PC-9 (cell line): ENCODE measurements around the gene LUC7L. TPM values are rescaled to one million over a fixed set of nuclear protein-coding genes. Genes with fewer than 3 reads are reported as not detected.

Source experiments
- BruUV-seq: library from RNA; stranded (reverse); fragments of 400-500 nt; replicated peaks from 2 replicates; lab custom pipeline; 2021; lab: Mats Ljungman, UMichigan
- CTCF ChIA-PET: fragments of 300-600 bp; sonication (Branson Sonifier 250); formaldehyde crosslinking; loops from one replicate; lab custom pipeline; 2022; ENCODE audit warnings: antibody characterized with exemption; lab: Charles Lee
- POLR2A ChIA-PET: fragments of 300-600 bp; sonication (Branson Sonifier 250); formaldehyde crosslinking; loops from one replicate; lab custom pipeline; 2022; ENCODE audit warnings: antibody characterized with exemption; ENCODE audit not compliant: unreplicated experiment; lab: Charles Lee
- DNase-seq, 2 experiments: peaks; one replicate each; pipeline versions ENCODE4 v3.0.0 to v3.0.0-alpha.2; 2015 to 2022; ENCODE audit warnings: mixed read lengths in 1 of 2
- H2AFZ ChIP-seq: fragments of 200-600 bp; sonication (generic); 2 replicates; pipeline ENCODE4 v1.8.1; 2017; ENCODE audit warnings: antibody characterized with exemption
- H3F3A ChIP-seq: fragments of 200-600 bp; sonication (generic); 2 replicates; pipeline ENCODE4 v1.8.1; 2017; ENCODE audit warnings: antibody characterized with exemption, mild to moderate bottlenecking, low read depth; ENCODE audit not compliant: insufficient read depth
- H3K27ac ChIP-seq: fragments of 200-600 bp; sonication (generic); 2 replicates; pipeline ENCODE4 v1.6.1; 2016; ENCODE audit warnings: mixed run types
- H3K27me3 ChIP-seq: fragments of 200-600 bp; sonication (generic); 2 replicates; pipeline ENCODE4 v1.6.1; 2016; ENCODE audit warnings: low read depth, mixed run types; ENCODE audit not compliant: insufficient read depth
- H3K36me3 ChIP-seq: fragments of 200-600 bp; sonication (generic); 2 replicates; pipeline ENCODE4 v1.6.1; 2016; ENCODE audit warnings: low read depth, mixed run types
- H3K4me1 ChIP-seq: fragments of 200-600 bp; sonication (generic); replicated peaks from 2 replicates; pipeline ENCODE4 v1.6.1; 2016; ENCODE audit warnings: mixed run types; ENCODE audit not compliant: insufficient read depth
- H3K4me2 ChIP-seq: fragments of 200-600 bp; sonication (generic); 2 replicates; pipeline ENCODE4 v1.6.1; 2017; ENCODE audit warnings: mixed run types
- H3K4me3 ChIP-seq: fragments of 200-600 bp; sonication (generic); 2 replicates; pipeline ENCODE4 v1.6.1; 2016; ENCODE audit warnings: mixed run types
- H3K79me2 ChIP-seq: fragments of 200-600 bp; sonication (generic); 2 replicates; pipeline ENCODE4 v1.6.1; 2017; ENCODE audit warnings: low read depth, mixed run types
- H3K9me2 ChIP-seq: fragments of 200-600 bp; sonication (generic); 2 replicates; pipeline ENCODE4 v1.8.1; 2017; ENCODE audit warnings: mild to moderate bottlenecking; ENCODE audit not compliant: insufficient read depth
- H3K9me3 ChIP-seq: fragments of 200-600 bp; sonication (generic); 2 replicates; pipeline ENCODE4 v1.8.1; 2016; ENCODE audit warnings: low read depth; ENCODE audit not compliant: insufficient read depth
- H4K20me1 ChIP-seq: fragments of 200-600 bp; sonication (generic); 2 replicates; pipeline ENCODE4 v1.8.1; 2017; ENCODE audit not compliant: insufficient read depth
- EZH2 ChIP-seq: fragments of 200-600 bp; sonication (generic); IDR thresholded peaks from 2 replicates; pipeline ENCODE4 v1.8.0; 2017; ENCODE audit warnings: antibody characterized with exemption, low read depth
- intact Hi-C: fragments of 100-400 bp; cut with micrococcal nuclease; formaldehyde crosslinking; loops from one replicate; pipeline ENCODE4 v1.10.0; 2022; ENCODE audit not compliant: unreplicated experiment
- total RNA-seq: library from RNA; stranded (reverse); gene quantifications from 2 replicates; pipeline ENCODE4 v1.2.3, GENCODE V29; 2021
- TF ChIP-seq, protein P1 (sequence below): fragments of 200-600 bp; sonication (generic); conservative IDR thresholded peaks from 2 replicates; pipeline ENCODE4 v1.6.1; 2017; ENCODE audit warnings: mixed run types, antibody characterized with exemption, mild to moderate bottlenecking, moderate library complexity

The LUC7L gene
- total RNA-seq, 1 experiment from 2014 or later: 64.3 TPM

GRCh38 chr16:263944-264343, 34.7 kb upstream of the LUC7L start:
- POLR2A ChIA-PET: no interaction called here
- H3K4me3 ChIP-seq: no peak overlapping the region
- BruUV-seq: no TSS peak
- H3K9me2 ChIP-seq: no peaks in the 10 kb centered on the region
- H3K9me3 ChIP-seq: no peaks in the 10 kb centered on the region
- TF ChIP-seq, protein P1, sequence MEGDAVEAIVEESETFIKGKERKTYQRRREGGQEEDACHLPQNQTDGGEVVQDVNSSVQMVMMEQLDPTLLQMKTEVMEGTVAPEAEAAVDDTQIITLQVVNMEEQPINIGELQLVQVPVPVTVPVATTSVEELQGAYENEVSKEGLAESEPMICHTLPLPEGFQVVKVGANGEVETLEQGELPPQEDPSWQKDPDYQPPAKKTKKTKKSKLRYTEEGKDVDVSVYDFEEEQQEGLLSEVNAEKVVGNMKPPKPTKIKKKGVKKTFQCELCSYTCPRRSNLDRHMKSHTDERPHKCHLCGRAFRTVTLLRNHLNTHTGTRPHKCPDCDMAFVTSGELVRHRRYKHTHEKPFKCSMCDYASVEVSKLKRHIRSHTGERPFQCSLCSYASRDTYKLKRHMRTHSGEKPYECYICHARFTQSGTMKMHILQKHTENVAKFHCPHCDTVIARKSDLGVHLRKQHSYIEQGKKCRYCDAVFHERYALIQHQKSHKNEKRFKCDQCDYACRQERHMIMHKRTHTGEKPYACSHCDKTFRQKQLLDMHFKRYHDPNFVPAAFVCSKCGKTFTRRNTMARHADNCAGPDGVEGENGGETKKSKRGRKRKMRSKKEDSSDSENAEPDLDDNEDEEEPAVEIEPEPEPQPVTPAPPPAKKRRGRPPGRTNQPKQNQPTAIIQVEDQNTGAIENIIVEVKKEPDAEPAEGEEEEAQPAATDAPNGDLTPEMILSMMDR: no peak
- TF ChIP-seq EZH2: no peak
- no peak overlapping the region for H2AFZ ChIP-seq
- intact Hi-C loops: no loop called here
- no peaks in the 10 kb centered on the region for H3K27me3 ChIP-seq
- H3K36me3 ChIP-seq: no peaks in the 10 kb centered on the region
- CTCF ChIA-PET: no interaction called here
- no peaks in the 10 kb centered on the region for H3F3A ChIP-seq
- H3K4me1 ChIP-seq: no peaks in the 10 kb centered on the region
- DNase-seq: no peak
- no peak overlapping the region for H3K4me2 ChIP-seq
- no peaks in the 10 kb centered on the region for H4K20me1 ChIP-seq
- no peak overlapping the region for H3K27ac ChIP-seq
- no peaks in the 10 kb centered on the region for H3K79me2 ChIP-seq

- Histone ChIP-seq H3K36me3 (no peaks in the 10 kb centered on the region), H3F3A (no peaks in the 10 kb centered on the region), H4K20me1 (no peaks in the 10 kb centered on the region), H3K27ac (no peak overlapping the region), H3K79me2 (no peaks in the 10 kb centered on the region), H3K4me3 (no peak overlapping the region), H3K27me3 (no peaks in the 10 kb centered on the region), H3K4me2 (no peak overlapping the region), H3K4me1 (no peaks in the 10 kb centered on the region), H3K9me3 (no peaks in the 10 kb centered on the region), H2AFZ (no peak overlapping the region), H3K9me2 (no peaks in the 10 kb centered on the region)
- TF ChIP-seq, protein P1: no peak
- no peak for TF ChIP-seq EZH2
- CTCF ChIA-PET: no interaction called here
- POLR2A ChIA-PET: no interaction called here
- intact Hi-C loops: no loop called here
- no TSS peak for BruUV-seq
- no peak for DNase-seq
Observed at GRCh38 chr16:263182-263774, 34.0 kb upstream of the LUC7L start.

DNA sequence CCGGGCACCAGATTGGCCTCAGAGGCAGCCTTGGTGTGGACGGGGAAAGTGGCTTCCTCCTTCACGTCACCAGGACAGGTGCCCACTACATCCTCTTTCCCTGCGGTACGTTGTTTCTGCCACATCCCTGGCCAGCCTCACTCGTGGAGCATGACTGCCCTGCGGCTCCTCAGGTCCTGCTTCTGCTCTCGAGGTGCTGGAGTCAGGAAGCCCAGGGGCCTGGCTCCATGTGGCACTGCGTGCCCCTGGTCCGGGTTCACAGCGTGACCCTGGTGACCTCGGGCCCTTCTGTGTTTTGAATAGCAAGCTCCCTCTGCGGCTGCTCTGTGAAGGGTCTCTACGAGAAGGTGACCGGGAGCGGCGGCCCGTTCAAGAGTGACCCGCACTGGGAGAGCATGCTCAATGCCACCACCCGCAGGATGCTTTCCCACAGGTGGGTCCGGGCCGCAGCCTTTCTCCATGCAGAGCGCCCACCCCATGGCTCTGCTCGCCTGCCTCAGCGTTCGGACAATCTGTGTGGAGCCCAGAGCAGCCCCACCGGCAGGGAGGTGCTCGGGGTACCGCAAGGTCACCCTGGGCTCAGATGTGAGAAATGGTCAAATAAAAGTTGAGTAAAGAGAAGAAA, 33.0 kb upstream of the LUC7L start:
- intact Hi-C loops: no loop called here
- Histone ChIP-seq H3K4me1 (no peaks in the 10 kb centered on the region), H3K9me3 (no peaks in the 10 kb centered on the region), H3K4me3 (no peak overlapping the region), H3K79me2 (no peaks in the 10 kb centered on the region), H3K9me2 (no peaks in the 10 kb centered on the region), H3K27me3 (no peaks in the 10 kb centered on the region), H4K20me1 (no peaks in the 10 kb centered on the region), H3F3A (no peaks in the 10 kb centered on the region), H2AFZ (no peak overlapping the region), H3K4me2 (no peak overlapping the region), H3K27ac (no peak overlapping the region), H3K36me3 (no peaks in the 10 kb centered on the region)
- POLR2A ChIA-PET: no interaction called here
- TF ChIP-seq EZH2: no peak
- TF ChIP-seq, protein P1: no peak
- CTCF ChIA-PET: no interaction called here
- BruUV-seq: no TSS peak
- DNase-seq: no peak
